IMR-90 (cell line): ENCODE measurements around the gene CTCFL. TPM values are rescaled to one million over a fixed set of nuclear protein-coding genes. Genes with fewer than 3 reads are reported as not detected.

Experiments
- ATAC-seq: fragments of 200-7000 bp; cut with Tn5 transposase; 2 replicates; pipeline ENCODE4 v1.9.1; 2020; ENCODE audit warnings: low read depth, mild to moderate bottlenecking, moderate library complexity
- BruUV-seq: library from RNA; stranded (reverse); fragments of 400-500 nt; replicated peaks from 2 replicates; lab custom pipeline; 2021; lab: Mats Ljungman, UMichigan
- CTCF ChIA-PET: fragments of 300-600 bp; formaldehyde crosslinking; extraction: SDS; loops from one replicate; lab custom pipeline; 2021; ENCODE audit warnings: antibody characterized with exemption; lab: Yijun Ruan, JAX
- POLR2A ChIA-PET: fragments of 300-600 bp; sonication (Branson Sonifier 250); formaldehyde crosslinking; loops from one replicate; lab custom pipeline; 2022; ENCODE audit warnings: antibody characterized with exemption; ENCODE audit not compliant: unreplicated experiment; lab: Charles Lee
- DNase-seq: peaks from one replicate; pipeline ENCODE4 v3.0.0; 2013
- H2AFZ ChIP-seq: replicated peaks from 2 replicates; pipeline ENCODE3; 2013; ENCODE audit warnings: low read length, mild to moderate bottlenecking; ENCODE audit not compliant: poor library complexity
- H2AK5ac ChIP-seq: 2 replicates; pipeline ENCODE4 v1.6.1; 2013; ENCODE audit warnings: low read depth, low read length, inconsistent platforms
- H2AK9ac ChIP-seq: replicated peaks from 2 replicates; pipeline ENCODE3; 2013; ENCODE audit warnings: mild to moderate bottlenecking, low read depth, low read length, moderate library complexity; ENCODE audit not compliant: poor library complexity
- H2BK120ac ChIP-seq: 2 replicates; pipeline ENCODE4 v1.6.1; 2013; ENCODE audit warnings: low read depth, low read length, inconsistent platforms
- H2BK15ac ChIP-seq: 3 replicates; pipeline ENCODE4 v1.6.1; 2013; ENCODE audit warnings: low read depth, low read length, inconsistent platforms
- H2BK20ac ChIP-seq: 2 replicates; pipeline ENCODE4 v1.6.1; 2013; ENCODE audit warnings: low read depth, mild to moderate bottlenecking, inconsistent platforms, low read length, moderate library complexity
- H2BK5ac ChIP-seq: 2 replicates; pipeline ENCODE4 v1.6.1; 2013; ENCODE audit warnings: mild to moderate bottlenecking, low read depth, low read length, inconsistent platforms; ENCODE audit not compliant: poor library complexity, severe bottlenecking
- H3K14ac ChIP-seq: replicated peaks from 2 replicates; pipeline ENCODE4 v1.6.1; 2013; ENCODE audit warnings: low read depth, low read length, inconsistent platforms
- H3K18ac ChIP-seq: 2 replicates; pipeline ENCODE4 v1.6.1; 2013; ENCODE audit warnings: low read depth, low read length, control low read depth
- H3K23ac ChIP-seq: 2 replicates; pipeline ENCODE4 v1.6.1; 2013; ENCODE audit warnings: low read depth, low read length, inconsistent platforms
- H3K27ac ChIP-seq: 2 replicates; pipeline ENCODE4 v1.5.1; 2013; ENCODE audit warnings: mild to moderate bottlenecking, control low read depth, low read length; ENCODE audit not compliant: insufficient read depth
- H3K27me3 ChIP-seq: 2 replicates; pipeline ENCODE4 v1.6.1; 2013; ENCODE audit warnings: low read length; ENCODE audit not compliant: control insufficient read depth, insufficient read depth
- H3K36me3 ChIP-seq: 2 replicates; pipeline ENCODE4 v1.6.1; 2013; ENCODE audit warnings: low read length, mixed read lengths; ENCODE audit not compliant: control insufficient read depth, insufficient read depth
- H3K4ac ChIP-seq: 2 replicates; pipeline ENCODE4 v1.6.1; 2013; ENCODE audit warnings: low read depth, low read length, inconsistent platforms
- H3K4me1 ChIP-seq: 2 replicates; pipeline ENCODE4 v1.6.1; 2013; ENCODE audit warnings: low read length, mixed read lengths; ENCODE audit not compliant: control insufficient read depth, insufficient read depth
- H3K4me2 ChIP-seq: 2 replicates; pipeline ENCODE4 v1.6.1; 2013; ENCODE audit warnings: low read depth, mild to moderate bottlenecking, control low read depth, low read length, moderate library complexity
- H3K4me3 ChIP-seq: 2 replicates; pipeline ENCODE4 v1.5.1; 2013; ENCODE audit warnings: low read depth, mild to moderate bottlenecking, control low read depth, low read length, moderate library complexity; ENCODE audit not compliant: insufficient read depth
- H3K56ac ChIP-seq: 2 replicates; pipeline ENCODE4 v1.6.1; 2013; ENCODE audit warnings: low read length, inconsistent platforms; ENCODE audit not compliant: insufficient read depth; ENCODE audit errors: extremely low read depth
- H3K79me1 ChIP-seq, 2 experiments: 2 replicates each; pipeline ENCODE4 v1.6.1; 2013; ENCODE audit warnings: low read length in 2 of 2, inconsistent platforms in 1 of 2, low read depth in 1 of 2
- H3K9ac ChIP-seq: 2 replicates; pipeline ENCODE4 v1.6.1; 2013; ENCODE audit warnings: low read depth, low read length, control low read depth
- H3K9me1 ChIP-seq: 2 replicates; pipeline ENCODE4 v1.6.1; 2013; ENCODE audit warnings: low read length, inconsistent platforms; ENCODE audit not compliant: insufficient read depth
- H3K9me3 ChIP-seq: 2 replicates; pipeline ENCODE4 v1.6.1; 2013; ENCODE audit warnings: low read length; ENCODE audit not compliant: control insufficient read depth, insufficient read depth
- H4K20me1 ChIP-seq: 2 replicates; pipeline ENCODE4 v1.6.1; 2013; ENCODE audit warnings: low read length, inconsistent platforms; ENCODE audit not compliant: insufficient read depth
- H4K5ac ChIP-seq: 2 replicates; pipeline ENCODE4 v1.6.1; 2013; ENCODE audit warnings: mild to moderate bottlenecking, low read depth, low read length, control low read depth
- H4K8ac ChIP-seq, 2 experiments: 2 replicates each; pipeline ENCODE4 v1.6.1; 2013; ENCODE audit warnings: low read depth in 2 of 2, low read length in 2 of 2, control low read depth in 1 of 2, inconsistent platforms in 1 of 2
- H4K91ac ChIP-seq: 2 replicates; pipeline ENCODE4 v1.6.1; 2013; ENCODE audit warnings: low read depth, low read length, inconsistent platforms; ENCODE audit not compliant: insufficient read depth
- CEBPB ChIP-seq: IDR thresholded peaks from 2 replicates; pipeline ENCODE4 v1.6.1; 2012; ENCODE audit warnings: low read depth, low read length, improper control_type of control experiment
- CHD1 ChIP-seq: IDR thresholded peaks from 2 replicates; pipeline ENCODE4 v1.6.1; 2012; ENCODE audit warnings: low read depth, low read length, improper control_type of control experiment
- MAFK ChIP-seq: IDR thresholded peaks from 2 replicates; pipeline ENCODE4 v1.6.1; 2012; ENCODE audit warnings: low read depth, low read length, improper control_type of control experiment
- MAZ ChIP-seq: IDR thresholded peaks from 2 replicates; pipeline ENCODE4 v1.6.1; 2012; ENCODE audit warnings: low read depth, mild to moderate bottlenecking, low read length, improper control_type of control experiment, moderate library complexity, borderline replicate concordance
- RAD21 ChIP-seq: IDR thresholded peaks from 2 replicates; pipeline ENCODE4 v1.6.1; 2012; ENCODE audit warnings: low read length, improper control_type of control experiment
- RCOR1 ChIP-seq: IDR thresholded peaks from 2 replicates; pipeline ENCODE4 v1.6.1; 2012; ENCODE audit warnings: mild to moderate bottlenecking, low read length, improper control_type of control experiment; ENCODE audit not compliant: insufficient replicate concordance
- USF2 ChIP-seq: fragments of 150-350 bp; IDR thresholded peaks from 2 replicates; pipeline ENCODE4 v1.6.1; 2017; ENCODE audit warnings: mild to moderate bottlenecking, antibody characterized with exemption, low read length, low read depth
- WGBS, 2 experiments: methylation state at CpG; one replicate each; pipeline versions ENCODE4 v1.1.5 to v1.1.7; 2013; ENCODE audit warnings: missing lambda C conversion rate in 2 of 2; ENCODE audit not compliant: insufficient read length in 1 of 2; ENCODE audit errors: extremely low coverage in 2 of 2; 5-methylcytosine and 5-hydroxymethylcytosine counted together
- dilution Hi-C: fragments of 300-500 bp; cut with HindIII; formaldehyde crosslinking; loops from one replicate; pipeline ENCODE4 v1.14.3; 2018; ENCODE audit warnings: low sequenced_read_pairs; ENCODE audit not compliant: unreplicated experiment
- in situ Hi-C: fragments of 300-500 bp; cut with MboI; formaldehyde crosslinking; loops from 3 replicates; pipeline ENCODE4 v1.14.3; 2019; ENCODE audit warnings: low sequenced_read_pairs, inconsistent platforms, mixed read lengths
- intact Hi-C: fragments of 100-400 bp; cut with micrococcal nuclease; formaldehyde crosslinking; loops from 2 replicates; pipeline ENCODE4 v1.10.0; 2022
- polyA plus RNA-seq, 3 experiments: library from polyadenylated mRNA; depleted of rRNA; stranded (reverse); fragments of >200 nt; gene quantifications; 2 replicates each; pipeline ENCODE4 v1.2.3, GENCODE V29; 2012; ENCODE audit warnings: low replicate concordance in 1 of 3
- total RNA-seq: library from RNA; depleted of rRNA; stranded (reverse); fragments of >200 nt; gene quantifications from 2 replicates; pipeline ENCODE4 v1.2.3, GENCODE V29; 2012

The CTCFL gene
- total and polyA plus RNA-seq, 2 of the 4 experiments (the other 2 are of a cell fraction): not detected

GRCh38 chr20:57479196-57479595, 45.7 kb downstream of the CTCFL start:
- Histone ChIP-seq H3K9ac (no peak overlapping the region), H3K18ac (no peak overlapping the region), H4K20me1 (no peaks in the 10 kb centered on the region), H3K23ac (no peak overlapping the region), H2AK5ac (no peak overlapping the region), H4K8ac (no peak overlapping the region), H4K91ac (no peak overlapping the region), H4K5ac (no peak overlapping the region), H3K56ac (no peak overlapping the region), H2AFZ (no peak overlapping the region), H3K27me3 (peaks cover 34% of the 10 kb centered on the region), H2AK9ac (no peak overlapping the region), H2BK120ac (no peak overlapping the region), H3K9me3 (peaks cover 3% of the 10 kb centered on the region), H2BK20ac (no peak overlapping the region), H3K4me1 (no peaks in the 10 kb centered on the region), H2BK5ac (no peak overlapping the region), H3K36me3 (no peaks in the 10 kb centered on the region), H3K4me2 (no peak overlapping the region), H3K27ac (no peak overlapping the region), H3K4me3 (no peak overlapping the region), H3K14ac (no peak overlapping the region), H3K9me1 (no peaks in the 10 kb centered on the region), H3K4ac (no peak overlapping the region), H3K79me1 (no peaks in the 10 kb centered on the region), H2BK15ac (no peak overlapping the region)
- in situ Hi-C loops: no loop called here
- no TSS peak for BruUV-seq
- ATAC-seq (no peak), DNase-seq (no peak)
- no CpG with 5 or more reads among the region's 3 CpGs for WGBS, 2 experiments
- ChIA-PET POLR2A (no interaction called here), CTCF (interaction anchor here (1.0 kb wide), 1 partner anchor 9 kb away, joined by 3 read pairs; no protein-coding TSS in a partner anchor)
- intact Hi-C loops: no loop called here
- dilution Hi-C loops: no loop called here
- TF ChIP-seq MAFK: no peak
- no peak for TF ChIP-seq MAZ
- TF ChIP-seq RCOR1: no peak
- TF ChIP-seq CEBPB: no peak
- TF ChIP-seq RAD21: no peak
- TF ChIP-seq USF2: no peak
- no peak for TF ChIP-seq CHD1
